Liver (tissue), 9 donors: ENCODE data around the gene LSAMP. TPM values are rescaled to one million over a fixed set of nuclear protein-coding genes. Genes with fewer than 3 reads are reported as not detected.

Source experiments
- DNase-seq: peaks from one replicate; pipeline ENCODE4 v3.0.0-alpha.2; 2017; ENCODE audit warnings: low spot score
- H3K27ac ChIP-seq, 2 donors: one replicate each; pipeline ENCODE4 v1.7.0; 2013; ENCODE audit warnings: inconsistent platforms in 2 of 2, low read length in 2 of 2, control low read depth in 1 of 2, low read depth in 1 of 2, mild to moderate bottlenecking in 1 of 2
- H3K27me3 ChIP-seq, 4 donors: one replicate each; pipeline versions ENCODE4 v1.6.1 to v1.7.0; 2013; ENCODE audit warnings: low read length in 3 of 4, inconsistent platforms in 1 of 4, mild to moderate bottlenecking in 1 of 4, moderate library complexity in 1 of 4; ENCODE audit not compliant: control insufficient read depth in 4 of 4, insufficient read depth in 4 of 4
- H3K36me3 ChIP-seq, 4 donors: one replicate each; pipeline versions ENCODE4 v1.6.1 to v1.7.0; 2013; ENCODE audit warnings: low read length in 3 of 4, mild to moderate bottlenecking in 3 of 4, low read depth in 1 of 4, moderate library complexity in 1 of 4; ENCODE audit not compliant: control insufficient read depth in 4 of 4, insufficient read depth in 3 of 4
- H3K4me1 ChIP-seq, 4 donors: one replicate each; pipeline versions ENCODE4 v1.6.1 to v1.7.0; 2013; ENCODE audit warnings: low read length in 3 of 4, mild to moderate bottlenecking in 3 of 4, moderate library complexity in 1 of 4; ENCODE audit not compliant: control insufficient read depth in 4 of 4, insufficient read depth in 4 of 4
- H3K4me3 ChIP-seq, 3 donors: one replicate each; pipeline versions ENCODE4 v1.6.1 to v1.7.0; 2013; ENCODE audit warnings: low read length in 3 of 3, control low read depth in 1 of 3, low read depth in 1 of 3, mild to moderate bottlenecking in 1 of 3
- H3K9ac ChIP-seq, 2 donors: one replicate each; pipeline ENCODE4 v1.7.0; 2013; ENCODE audit warnings: low read length in 2 of 2, mild to moderate bottlenecking in 2 of 2, moderate library complexity in 2 of 2, control low read depth in 1 of 2, low read depth in 1 of 2
- H3K9me3 ChIP-seq, 4 donors: one replicate each; pipeline versions ENCODE4 v1.6.1 to v1.7.0; 2013; ENCODE audit warnings: low read length in 3 of 4; ENCODE audit not compliant: control insufficient read depth in 4 of 4
- EGR1 ChIP-seq, 2 donors: IDR thresholded peaks; 2 replicates each; pipeline ENCODE4 v1.6.1; 2016 to 2018; ENCODE audit warnings: antibody characterized with exemption in 2 of 2, low read depth in 2 of 2
- FOXA1 ChIP-seq: IDR thresholded peaks from 2 replicates; pipeline ENCODE4 v1.6.1; 2016; ENCODE audit warnings: antibody characterized with exemption
- FOXA2 ChIP-seq: IDR thresholded peaks from 2 replicates; pipeline ENCODE4 v1.6.1; 2016; ENCODE audit warnings: antibody characterized with exemption
- GABPA ChIP-seq, 2 donors: IDR thresholded peaks in 1 of 2; conservative IDR thresholded peaks in 1 of 2; 2 replicates each; pipeline ENCODE4 v1.6.1; 2016; ENCODE audit warnings: antibody characterized with exemption in 2 of 2, mild to moderate bottlenecking in 1 of 2, moderate library complexity in 1 of 2
- JUND ChIP-seq, 2 donors: IDR thresholded peaks; 2 replicates each; pipeline ENCODE4 v1.6.1; 2016; ENCODE audit warnings: antibody characterized with exemption in 2 of 2
- NR2F2 ChIP-seq: IDR thresholded peaks from 2 replicates; pipeline ENCODE4 v1.6.1; 2016; ENCODE audit warnings: antibody characterized with exemption
- RAD21 ChIP-seq, 2 donors: IDR thresholded peaks; 2 replicates each; pipeline ENCODE4 v1.6.1; 2016; ENCODE audit warnings: antibody characterized with exemption in 2 of 2, mild to moderate bottlenecking in 2 of 2
- RXRA ChIP-seq, 2 donors: IDR thresholded peaks; 2 replicates each; pipeline ENCODE4 v1.6.1; 2017 to 2018; ENCODE audit warnings: antibody characterized with exemption in 2 of 2, mild to moderate bottlenecking in 1 of 2
- SP1 ChIP-seq: IDR thresholded peaks from 2 replicates; pipeline ENCODE4 v1.6.1; 2018; ENCODE audit warnings: antibody characterized with exemption, mild to moderate bottlenecking
- TAF1 ChIP-seq: conservative IDR thresholded peaks from 2 replicates; pipeline ENCODE4 v1.6.1; 2016; ENCODE audit warnings: antibody characterized with exemption, mild to moderate bottlenecking
- YY1 ChIP-seq: IDR thresholded peaks from 2 replicates; pipeline ENCODE4 v1.6.1; 2016; ENCODE audit warnings: antibody characterized with exemption, mild to moderate bottlenecking
- WGBS: extraction: QIAGEN DNeasy Blood & Tissue Kit; methylation state at CpG from one replicate; pipeline ENCODE4 v1.1.7; 2013; 5-methylcytosine and 5-hydroxymethylcytosine counted together
- polyA plus RNA-seq, 2 donors: library from polyadenylated mRNA; stranded (reverse) in 1 of 2; unstranded in 1 of 2; fragments of 200-250 nt in 1 of 2; fragments of >200 nt in 1 of 2; fragmentation: Nextera tagmentation in 1 of 2; extraction: Ambion mirVana in 1 of 2; gene quantifications; one replicate each; pipeline versions ENCODE4 v1.2.1 to v1.2.3, GENCODE V29; 2013 to 2015
- total RNA-seq, 2 donors: library from RNA; depleted of rRNA; stranded (reverse); fragments of >200 nt; gene quantifications; one replicate each; pipeline ENCODE4 v1.2.3, GENCODE V29; 2014
- TF ChIP-seq, protein P1 (sequence below): fragments of 150-350 bp; IDR thresholded peaks from 2 replicates; pipeline ENCODE4 v1.5.1; 2017; ENCODE audit warnings: improper control_type of control experiment, low read depth, low read length; ENCODE audit not compliant: missing input control
- TF ChIP-seq, protein P2 (sequence below): IDR thresholded peaks from 2 replicates; pipeline ENCODE4 v1.6.1; 2016; ENCODE audit warnings: antibody characterized with exemption
- TF ChIP-seq, protein P3 (sequence below): IDR thresholded peaks from 2 replicates; pipeline ENCODE4 v1.6.1; 2016; ENCODE audit warnings: antibody characterized with exemption
- donor health status: healthy.
- donor health status: healthy.
- donor health status: healthy.
- donor health status: healthy.
- donor health status: healthy.

LSAMP gene
- total and polyA plus RNA-seq, 4 donors = 0.01 to 0.17 (median 0.06) TPM

DNA sequence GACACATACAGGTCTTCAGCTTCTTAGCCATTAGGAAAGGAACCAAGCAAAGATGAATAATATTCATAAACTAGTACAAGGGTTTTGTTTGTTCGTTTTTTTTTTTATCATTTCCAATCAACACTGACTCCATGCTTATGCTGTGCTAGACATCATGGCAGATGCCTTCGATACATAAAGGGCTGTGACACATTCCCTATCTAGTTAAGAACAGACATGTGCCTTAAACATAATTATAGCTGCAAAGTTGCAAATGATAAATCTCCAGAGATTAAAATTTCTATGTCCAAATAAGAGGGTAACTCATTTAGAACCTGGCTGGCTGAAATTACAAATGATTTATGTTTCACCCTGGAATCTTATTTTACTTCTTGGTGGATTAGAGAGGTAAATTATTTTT lies 386.4 kb downstream of the LSAMP start:
- Histone ChIP-seq H3K27me3 (peaks cover 0 to 3% (median 0%) of the 10 kb centered on the region in 4 donors), H3K9me3 (no peaks in the 10 kb centered on the region), H3K27ac (no peak overlapping the region), H3K36me3 (no peaks in the 10 kb centered on the region), H3K9ac (no peak overlapping the region), H3K4me3 (no peak overlapping the region), H3K4me1 (no peaks in the 10 kb centered on the region)
- WGBS = 62% methylated on average over 2 of the region's 2 CpGs
- no peak for DNase-seq
- TF ChIP-seq RXRA (IDR thresholded peaks at IDR 0.05) (no peak), SP1 (no peak), JUND (IDR thresholded peaks at IDR 0.05) (no peak), GABPA (IDR thresholded peaks at IDR 0.05 in 1 of 2, conservative IDR thresholded peaks at IDR 0.05 in 1 of 2) (no peak), TAF1 (no peak), EGR1 (IDR thresholded peaks at IDR 0.05; ENCODE audit: low read depth in 2 of 2) (no peak), YY1 (no peak), NR2F2 (no peak)
- TF ChIP-seq, protein P1, sequence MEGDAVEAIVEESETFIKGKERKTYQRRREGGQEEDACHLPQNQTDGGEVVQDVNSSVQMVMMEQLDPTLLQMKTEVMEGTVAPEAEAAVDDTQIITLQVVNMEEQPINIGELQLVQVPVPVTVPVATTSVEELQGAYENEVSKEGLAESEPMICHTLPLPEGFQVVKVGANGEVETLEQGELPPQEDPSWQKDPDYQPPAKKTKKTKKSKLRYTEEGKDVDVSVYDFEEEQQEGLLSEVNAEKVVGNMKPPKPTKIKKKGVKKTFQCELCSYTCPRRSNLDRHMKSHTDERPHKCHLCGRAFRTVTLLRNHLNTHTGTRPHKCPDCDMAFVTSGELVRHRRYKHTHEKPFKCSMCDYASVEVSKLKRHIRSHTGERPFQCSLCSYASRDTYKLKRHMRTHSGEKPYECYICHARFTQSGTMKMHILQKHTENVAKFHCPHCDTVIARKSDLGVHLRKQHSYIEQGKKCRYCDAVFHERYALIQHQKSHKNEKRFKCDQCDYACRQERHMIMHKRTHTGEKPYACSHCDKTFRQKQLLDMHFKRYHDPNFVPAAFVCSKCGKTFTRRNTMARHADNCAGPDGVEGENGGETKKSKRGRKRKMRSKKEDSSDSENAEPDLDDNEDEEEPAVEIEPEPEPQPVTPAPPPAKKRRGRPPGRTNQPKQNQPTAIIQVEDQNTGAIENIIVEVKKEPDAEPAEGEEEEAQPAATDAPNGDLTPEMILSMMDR = no peak
- TF ChIP-seq, protein P2, sequence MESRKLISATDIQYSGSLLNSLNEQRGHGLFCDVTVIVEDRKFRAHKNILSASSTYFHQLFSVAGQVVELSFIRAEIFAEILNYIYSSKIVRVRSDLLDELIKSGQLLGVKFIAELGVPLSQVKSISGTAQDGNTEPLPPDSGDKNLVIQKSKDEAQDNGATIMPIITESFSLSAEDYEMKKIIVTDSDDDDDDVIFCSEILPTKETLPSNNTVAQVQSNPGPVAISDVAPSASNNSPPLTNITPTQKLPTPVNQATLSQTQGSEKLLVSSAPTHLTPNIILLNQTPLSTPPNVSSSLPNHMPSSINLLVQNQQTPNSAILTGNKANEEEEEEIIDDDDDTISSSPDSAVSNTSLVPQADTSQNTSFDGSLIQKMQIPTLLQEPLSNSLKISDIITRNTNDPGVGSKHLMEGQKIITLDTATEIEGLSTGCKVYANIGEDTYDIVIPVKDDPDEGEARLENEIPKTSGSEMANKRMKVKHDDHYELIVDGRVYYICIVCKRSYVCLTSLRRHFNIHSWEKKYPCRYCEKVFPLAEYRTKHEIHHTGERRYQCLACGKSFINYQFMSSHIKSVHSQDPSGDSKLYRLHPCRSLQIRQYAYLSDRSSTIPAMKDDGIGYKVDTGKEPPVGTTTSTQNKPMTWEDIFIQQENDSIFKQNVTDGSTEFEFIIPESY = no peak

DNA sequence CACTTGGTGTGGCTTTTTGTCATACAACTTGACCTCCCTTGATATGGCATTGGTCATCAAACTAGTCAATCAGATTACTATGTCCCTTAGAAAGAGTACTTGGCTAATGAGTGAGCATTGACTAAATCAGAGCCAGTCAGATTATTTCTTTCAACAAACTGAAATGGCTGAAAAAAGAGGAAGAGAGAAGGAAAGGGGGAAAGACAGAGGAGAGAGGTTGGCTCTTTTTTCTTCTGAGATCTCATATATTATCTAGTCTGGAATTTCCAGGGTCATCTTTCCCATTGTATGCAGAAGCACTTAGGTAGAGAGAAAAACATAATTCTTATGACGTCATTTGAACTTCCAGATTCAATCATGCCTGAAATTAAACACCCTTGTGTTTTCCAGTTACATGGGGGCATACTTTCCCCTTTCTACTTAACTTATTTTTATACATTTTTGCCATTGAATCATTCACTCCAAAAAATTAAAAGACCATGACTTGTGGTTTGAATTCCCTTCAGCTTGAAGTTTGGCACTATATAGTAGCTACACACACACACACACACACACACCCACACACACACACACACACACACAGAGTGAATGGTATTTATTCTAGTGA lies 387.8 kb downstream of the LSAMP start:
- 35% methylated on average over 1 of the region's 1 CpG for WGBS
- Histone ChIP-seq H3K27ac (no peak overlapping the region), H3K4me1 (no peaks in the 10 kb centered on the region), H3K4me3 (no peak overlapping the region), H3K9ac (no peak overlapping the region), H3K27me3 (peaks cover 0 to 3% (median 0%) of the 10 kb centered on the region in 4 donors), H3K36me3 (no peaks in the 10 kb centered on the region), H3K9me3 (no peaks in the 10 kb centered on the region)
- TF ChIP-seq YY1 = no peak
- no peak for TF ChIP-seq RAD21 (IDR thresholded peaks at IDR 0.05)
- no peak for DNase-seq

DNA sequence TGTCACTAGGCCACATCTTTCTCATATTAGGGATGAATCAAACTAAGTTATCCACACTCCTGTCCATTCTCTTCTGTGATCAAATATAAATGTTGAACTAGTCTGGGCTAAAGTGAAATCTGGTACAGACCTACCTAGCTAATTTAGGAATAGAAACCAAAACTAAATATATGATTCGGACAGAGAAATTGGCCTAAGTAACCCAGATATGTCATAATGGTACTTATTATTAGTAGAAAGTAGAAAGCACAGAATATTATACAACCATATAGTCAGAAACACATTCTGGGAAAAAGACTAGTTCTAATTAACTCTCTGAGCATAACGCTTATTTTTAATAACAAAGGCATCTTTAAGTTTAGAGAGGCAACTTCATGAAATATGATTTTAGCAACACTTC lies 389.0 kb downstream of the LSAMP start:
- Histone ChIP-seq H3K9me3 (no peaks in the 10 kb centered on the region), H3K4me1 (no peaks in the 10 kb centered on the region), H3K27ac (no peak overlapping the region), H3K4me3 (no peak overlapping the region), H3K27me3 (peaks cover 0 to 3% (median 0%) of the 10 kb centered on the region in 4 donors), H3K9ac (no peak overlapping the region), H3K36me3 (no peaks in the 10 kb centered on the region)
- DNase-seq = no peak
- WGBS = 77% methylated on average over 2 of the region's 2 CpGs
- TF ChIP-seq FOXA1 (no peak), SP1 (no peak), FOXA2 (no peak), EGR1 (IDR thresholded peaks at IDR 0.05; ENCODE audit: low read depth in 2 of 2) (no peak)
- TF ChIP-seq, protein P3, sequence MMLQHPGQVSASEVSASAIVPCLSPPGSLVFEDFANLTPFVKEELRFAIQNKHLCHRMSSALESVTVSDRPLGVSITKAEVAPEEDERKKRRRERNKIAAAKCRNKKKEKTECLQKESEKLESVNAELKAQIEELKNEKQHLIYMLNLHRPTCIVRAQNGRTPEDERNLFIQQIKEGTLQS = no peak
